Pancreas (tissue), 10 donors: Measurements from ENCODE around the gene SLFN11. TPM values are rescaled to one million over a fixed set of nuclear protein-coding genes. Genes with fewer than 3 reads are reported as not detected.
A peak's percentile ranks its signal among the peaks of the same experiment; 100 is the strongest.

Experiments used
- ATAC-seq, 4 donors: fragments of 200-7000 bp; cut with Tn5 transposase; one replicate each; pipeline versions ENCODE4 v1.8.0 to v1.9.1; 2020; ENCODE audit warnings: mild to moderate bottlenecking in 4 of 4, moderate library complexity in 4 of 4
- DNase-seq, 6 donors: peaks; one replicate each; pipeline ENCODE4 v3.0.0-alpha.2; 2020
- FAIRE-seq: peaks from 2 replicates; lab custom pipeline; 2012; peaks lifted over from hg19 to GRCh38; lab: Jason Lieb, UNC
- H3K27ac ChIP-seq, 4 donors: fragments of 200-600 bp; sonication (generic); 1 replicate in 3 of 4; 2 replicates in 1 of 4; pipeline versions ENCODE4 v1.5.0 to v1.8.0; 2020
- H3K27me3 ChIP-seq, 4 donors: fragments of 200-600 bp; one replicate each; pipeline ENCODE4 v1.8.0; 2021
- H3K36me3 ChIP-seq, 3 donors: fragments of 200-600 bp; sonication (generic) in 1 of 3; one replicate each; pipeline versions ENCODE4 v1.5.0 to v1.8.0; 2020 to 2021
- H3K4me1 ChIP-seq, 3 donors: fragments of 200-600 bp; one replicate each; pipeline ENCODE4 v1.8.0; 2021
- H3K4me3 ChIP-seq, 4 donors: fragments of 200-600 bp; sonication (generic) in 2 of 4; one replicate each; pipeline versions ENCODE4 v1.5.0 to v1.8.0; 2020 to 2021
- H3K9me3 ChIP-seq, 4 donors: fragments of 200-600 bp; one replicate each; pipeline ENCODE4 v1.8.0; 2021
- WGBS, 2 donors: extraction: QIAGEN DNeasy Blood & Tissue Kit; methylation state at CpG; one replicate each; pipeline ENCODE4 v1.1.7; 2013; 5-methylcytosine and 5-hydroxymethylcytosine counted together
- intact Hi-C, 3 donors: fragments of 100-400 bp; cut with DNase I; formaldehyde crosslinking; loops; one replicate each; pipeline versions ENCODE4 v1.11.1 to v1.14.2; 2022
- polyA plus RNA-seq, 2 donors: library from polyadenylated mRNA; stranded (reverse); fragments of 200-250 nt; gene quantifications; one replicate each; pipeline ENCODE4 v1.2.3, GENCODE V29; 2013
- total RNA-seq, 6 donors: library from RNA; stranded (reverse); fragmentation: NEBNext Ultra II Directional in 4 of 6; extraction: Animal tissue kit (Norgen Biotek cat#: 25700) in 4 of 6; gene quantifications; one replicate each; pipeline versions ENCODE4 v1.2.1 to v1.2.4, GENCODE V29; 2021 to 2023
- TF ChIP-seq, protein P1 (sequence below), 4 donors: fragments of 200-600 bp; sonication (generic) in 3 of 4; IDR thresholded peaks; one replicate each; pipeline versions ENCODE4 v1.5.0 to v1.8.0; 2021; ENCODE audit warnings: antibody characterized with exemption in 4 of 4
- donor health status: healthy with polysubstance abuse.
- donor health status: DM: no; HTN: no; CAD: no; lungs with moderate emphysema.
- donor health status: DM: no; HTN: no; CAD: no.
- donor health status: control.
- donor health status: control.
- donor health status: Bipolar disorder and iron deficiency.
- donor health status: DM: yes; HTN: yes; CAD: no.
- donor health status: DM: no; HTN: no; CAD: no.
- donor health status: DM: no; HTN: no; CAD: no.
- donor health status: DM: yes; HTN: yes; CAD: no.

SLFN11 gene
- total and polyA plus RNA-seq, 8 donors: 2.4 to 14.1 (median 3.3) TPM

DNA sequence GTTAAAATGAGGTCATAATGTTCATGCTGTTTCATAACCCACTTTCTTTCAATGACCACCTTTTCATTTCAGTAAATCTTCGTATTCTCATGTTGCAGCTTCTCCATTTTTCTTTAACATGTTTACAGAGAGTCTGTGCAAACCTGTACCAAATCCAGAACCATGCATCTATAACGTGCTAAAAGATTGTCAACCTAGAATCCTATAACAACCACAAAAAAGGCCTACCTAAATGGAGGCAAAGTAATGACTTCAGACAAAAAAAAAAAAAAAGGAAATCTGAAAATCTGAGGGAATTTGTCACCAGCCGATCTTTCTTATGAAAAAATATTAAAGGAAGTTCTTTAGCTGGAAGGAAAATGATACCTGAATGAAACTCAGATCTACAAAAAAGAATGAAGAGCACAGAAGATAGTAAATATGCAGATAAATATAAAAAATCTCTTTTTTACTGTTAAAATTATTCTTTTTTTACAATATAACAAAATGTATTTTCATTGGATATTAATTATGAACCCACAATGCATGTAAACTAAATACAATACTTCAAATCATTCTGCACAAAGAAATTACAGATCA, 1.4 kb upstream of the SLFN11 start:
- no peaks in the 10 kb centered on the region for H3K36me3 ChIP-seq
- no peaks in the 10 kb centered on the region for H3K9me3 ChIP-seq
- intact Hi-C loops: no loop called here
- FAIRE-seq: peak; percentile 94
- peaks cover 0 to 26% (median 2%) of the 10 kb centered on the region in 4 donors for H3K27me3 ChIP-seq
- peak overlapping the region in 3 of 4 donors; percentile 27 to 45 (median 33) for H3K4me3 ChIP-seq
- DNase-seq: no peak
- H3K4me1 ChIP-seq: peaks cover 0 to 6% (median 5%) of the 10 kb centered on the region in 3 donors
- 74 to 81% methylated on average over 3 of the region's 3 CpGs for WGBS, 2 donors
- TF ChIP-seq, protein P1, sequence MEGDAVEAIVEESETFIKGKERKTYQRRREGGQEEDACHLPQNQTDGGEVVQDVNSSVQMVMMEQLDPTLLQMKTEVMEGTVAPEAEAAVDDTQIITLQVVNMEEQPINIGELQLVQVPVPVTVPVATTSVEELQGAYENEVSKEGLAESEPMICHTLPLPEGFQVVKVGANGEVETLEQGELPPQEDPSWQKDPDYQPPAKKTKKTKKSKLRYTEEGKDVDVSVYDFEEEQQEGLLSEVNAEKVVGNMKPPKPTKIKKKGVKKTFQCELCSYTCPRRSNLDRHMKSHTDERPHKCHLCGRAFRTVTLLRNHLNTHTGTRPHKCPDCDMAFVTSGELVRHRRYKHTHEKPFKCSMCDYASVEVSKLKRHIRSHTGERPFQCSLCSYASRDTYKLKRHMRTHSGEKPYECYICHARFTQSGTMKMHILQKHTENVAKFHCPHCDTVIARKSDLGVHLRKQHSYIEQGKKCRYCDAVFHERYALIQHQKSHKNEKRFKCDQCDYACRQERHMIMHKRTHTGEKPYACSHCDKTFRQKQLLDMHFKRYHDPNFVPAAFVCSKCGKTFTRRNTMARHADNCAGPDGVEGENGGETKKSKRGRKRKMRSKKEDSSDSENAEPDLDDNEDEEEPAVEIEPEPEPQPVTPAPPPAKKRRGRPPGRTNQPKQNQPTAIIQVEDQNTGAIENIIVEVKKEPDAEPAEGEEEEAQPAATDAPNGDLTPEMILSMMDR (IDR thresholded peaks at IDR 0.05): no peak
- peak overlapping the region in 2 of 4 donors; percentile 72 to 74 for H3K27ac ChIP-seq
- no peak for ATAC-seq

DNA sequence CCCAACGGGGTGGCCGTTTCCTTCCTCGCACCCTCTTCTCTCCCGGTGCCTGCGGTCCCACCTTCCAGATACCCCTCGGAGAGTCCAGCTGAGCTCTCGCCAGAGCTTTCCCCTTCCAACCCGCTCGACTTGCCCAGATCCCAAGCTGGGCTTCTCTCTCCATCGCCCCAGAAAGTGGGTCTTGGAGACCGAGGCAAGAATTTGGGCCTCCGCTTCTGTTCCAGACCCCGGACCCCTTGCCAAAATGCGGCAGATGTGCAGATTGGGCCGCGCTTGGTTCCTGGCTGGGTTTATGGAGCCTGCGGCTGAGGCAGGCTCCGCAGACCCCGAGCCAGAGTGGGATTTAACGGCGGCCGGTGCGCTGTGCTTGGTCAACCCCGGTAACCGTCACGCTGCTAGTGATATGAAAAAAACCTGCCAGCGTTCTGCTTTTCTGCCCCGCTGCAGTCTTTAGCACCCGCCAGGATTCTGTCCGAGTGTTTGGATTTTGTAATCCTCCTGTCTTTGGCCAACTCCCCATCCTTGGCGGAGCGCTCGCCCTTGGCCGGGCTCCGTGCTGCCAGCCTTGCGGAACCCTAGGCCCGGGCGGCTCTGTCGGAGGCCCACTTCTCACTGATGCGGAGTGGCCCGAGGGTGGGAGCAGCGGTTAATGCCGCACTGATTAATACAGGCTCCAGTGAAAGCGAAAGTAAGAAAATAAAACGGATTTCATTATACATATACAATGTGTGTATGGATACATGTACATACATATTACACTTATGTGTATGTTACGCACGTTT, 754 bp upstream of the SLFN11 start:
- H3K9me3 ChIP-seq: no peaks in the 10 kb centered on the region
- ATAC-seq (peak; percentile 47 to 71 (median 65)), FAIRE-seq (no peak), DNase-seq (peak in 5 of 6 donors; percentile 18 to 67 (median 35))
- H3K4me3 ChIP-seq: peak overlapping the region; percentile 27 to 45 (median 30)
- peak overlapping the region; percentile 11 to 74 (median 68) for H3K27ac ChIP-seq
- peaks cover 0 to 6% (median 5%) of the 10 kb centered on the region in 3 donors for H3K4me1 ChIP-seq
- no peaks in the 10 kb centered on the region for H3K36me3 ChIP-seq
- WGBS, 2 donors: 6% methylated on average over 47 of the region's 47 CpGs
- H3K27me3 ChIP-seq: peaks cover 0 to 26% (median 2%) of the 10 kb centered on the region in 4 donors
- intact Hi-C loops: no loop called here
- TF ChIP-seq, protein P1 (IDR thresholded peaks at IDR 0.05): no peak

DNA sequence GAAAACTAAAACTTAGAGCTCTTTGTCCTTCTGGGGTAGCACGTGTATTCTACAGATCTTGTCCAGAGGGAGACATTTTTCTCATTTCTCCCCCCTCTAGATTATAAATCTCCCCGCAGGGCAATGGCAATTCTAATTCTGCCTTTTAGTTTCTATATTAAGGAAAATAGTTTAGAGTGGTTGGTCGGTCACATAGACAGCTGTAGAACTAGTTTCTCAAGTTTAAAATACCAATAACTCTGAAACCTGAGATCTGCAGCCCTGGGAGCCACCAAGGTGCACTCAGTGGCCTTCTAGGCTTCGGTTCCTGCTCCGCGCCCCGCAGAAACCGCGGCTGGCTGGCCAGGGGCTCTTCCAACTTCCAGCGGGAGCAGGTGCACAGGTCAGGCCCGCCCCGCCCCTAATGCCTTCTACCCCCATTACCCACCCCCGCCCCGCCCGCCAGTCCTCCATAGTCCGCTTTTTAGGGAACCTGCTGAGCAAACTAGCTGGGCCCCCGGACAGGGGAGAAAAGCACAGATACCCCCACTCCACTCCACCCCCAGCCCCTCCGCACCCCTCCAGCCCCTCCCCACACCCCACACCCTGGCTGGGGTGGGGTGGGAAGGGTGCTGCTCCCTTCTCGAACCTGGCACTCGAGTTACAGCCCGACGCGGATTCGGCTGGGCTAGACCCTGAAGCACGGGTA, 431 bp downstream of the SLFN11 start:
- intact Hi-C loops: no loop called here
- peak in 5 of 6 donors; percentile 11 to 62 (median 20) for DNase-seq
- FAIRE-seq: no peak

DNA sequence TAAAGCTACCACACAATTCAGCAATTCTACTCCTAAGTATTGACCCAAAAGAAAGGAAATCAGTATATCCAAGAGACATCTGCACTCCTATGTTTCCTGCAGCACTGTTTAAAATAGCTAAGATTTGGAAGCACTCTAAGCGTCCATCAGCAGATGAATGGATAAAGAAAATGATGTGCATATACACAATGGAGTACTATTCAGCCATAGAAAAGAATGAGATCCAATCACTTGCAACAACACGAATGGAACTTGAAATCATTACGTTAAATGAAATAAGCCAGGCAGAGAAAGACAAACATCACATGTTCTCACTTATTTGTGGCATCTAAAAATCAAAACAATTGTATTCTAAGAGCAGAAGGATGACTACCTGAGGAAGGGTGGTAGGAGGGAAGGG, 1.5 kb downstream of the SLFN11 start:
- TF ChIP-seq, protein P1 (IDR thresholded peaks at IDR 0.05): no peak
- FAIRE-seq: no peak
- no peak for ATAC-seq
- Histone ChIP-seq H3K9me3 (no peaks in the 10 kb centered on the region), H3K36me3 (no peaks in the 10 kb centered on the region), H3K27ac (no peak overlapping the region), H3K4me1 (peaks cover 0 to 8% (median 6%) of the 10 kb centered on the region in 3 donors), H3K4me3 (peak overlapping the region in 1 of 4 donors; percentile 45), H3K27me3 (peaks cover 0 to 26% (median 0%) of the 10 kb centered on the region in 4 donors)
- intact Hi-C loops: no loop called here
- WGBS, 2 donors: 43 to 47% methylated on average over 3 of the region's 3 CpGs
- DNase-seq: no peak

More for the DNA sequence above, 431 bp downstream of the SLFN11 start:
- Histone ChIP-seq H3K27me3 (peaks cover 0 to 26% (median 2%) of the 10 kb centered on the region in 4 donors), H3K4me3 (peak overlapping the region; percentile 27 to 45 (median 30)), H3K4me1 (peaks cover 0 to 6% (median 5%) of the 10 kb centered on the region in 3 donors), H3K9me3 (no peaks in the 10 kb centered on the region), H3K36me3 (no peaks in the 10 kb centered on the region), H3K27ac (peak overlapping the region in 2 of 4 donors; percentile 72 to 74)
- peak; percentile 26 to 43 (median 41) for ATAC-seq
- WGBS, 2 donors: 2 to 3% methylated on average over 22 to 25 of the region's 25 CpGs
- TF ChIP-seq, protein P1 (IDR thresholded peaks at IDR 0.05): no peak
